ENCODE data around the gene NUMB.

DNA sequence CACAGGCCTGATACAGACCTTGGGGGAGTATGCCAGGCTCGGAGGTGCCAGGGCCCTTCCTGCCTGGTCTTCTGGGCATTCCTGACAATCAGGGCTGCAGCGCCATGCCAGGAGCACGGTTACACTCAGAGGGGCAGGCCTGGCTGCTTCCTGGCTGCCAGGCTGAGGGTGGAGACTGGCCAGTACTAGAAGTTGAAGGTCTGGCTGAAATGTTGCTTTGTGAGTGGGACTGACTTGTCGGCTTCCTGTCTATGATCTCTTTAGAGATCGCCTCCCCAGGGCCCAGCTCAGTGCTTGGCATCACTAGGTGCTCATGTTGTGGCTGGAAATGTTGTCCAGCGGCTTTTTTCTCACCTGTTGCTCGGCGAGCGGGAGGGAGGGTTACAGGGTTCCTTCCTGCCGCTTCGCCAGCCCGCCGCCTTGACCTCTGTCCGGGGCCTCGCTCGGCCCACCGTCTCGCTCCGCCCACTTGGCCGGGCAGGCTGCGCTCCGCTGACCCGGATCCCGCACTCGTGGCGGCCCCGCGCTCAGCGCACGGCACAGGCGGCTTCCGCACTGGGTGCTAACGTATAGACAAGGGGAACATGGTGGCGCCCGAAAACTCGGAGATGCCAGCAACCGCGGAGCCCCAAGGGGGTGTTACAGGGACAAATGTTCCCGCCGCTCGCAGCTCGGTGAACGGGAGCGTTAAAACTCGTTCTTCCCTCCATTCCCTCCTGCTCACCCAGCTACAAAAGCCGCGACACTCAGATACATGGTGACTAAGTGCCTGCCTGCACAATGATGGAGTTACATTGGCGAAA lies 188.4 kb downstream of the NUMB start:
- TF ChIP-seq CTCF (IDR thresholded peaks at IDR 0.05), result no peak
- no peak for TF ChIP-seq POLR2A (IDR thresholded peaks at IDR 0.05)
- TF ChIP-seq EP300 (IDR thresholded peaks at IDR 0.05), result no peak
